GM23248 (cell line): ENCODE results near the gene RPH3AL.

Experiments
- EZH2 ChIP-seq: fragments of 200-600 bp; sonication (generic); IDR thresholded peaks from 2 replicates; pipeline ENCODE4 v1.6.1; 2018; ENCODE audit warnings: antibody characterized with exemption, mild to moderate bottlenecking; ENCODE audit not compliant: insufficient read depth, poor library complexity, severe bottlenecking
- EZH2phosphoT487 ChIP-seq: fragments of 200-600 bp; sonication (generic); IDR thresholded peaks from 2 replicates; pipeline ENCODE4 v1.6.1; 2018; ENCODE audit warnings: antibody characterized with exemption, moderate library complexity, mild to moderate bottlenecking, low read depth; ENCODE audit not compliant: insufficient read depth

- TF ChIP-seq EZH2 = no peak
- no peak for TF ChIP-seq EZH2phosphoT487
These were observed 11.7 kb upstream of the RPH3AL start for GRCh38 chr17:364308-364707.
